Gastrocnemius medialis (tissue), 4 donors: ENCODE results near the gene CBY1.

Experiments
- POLR2A ChIP-seq, 2 donors: fragments of 450-650 bp; IDR thresholded peaks; one replicate each; pipeline ENCODE4 v1.6.1; 2017; ENCODE audit warnings: antibody characterized with exemption in 2 of 2, mild to moderate bottlenecking in 2 of 2, moderate library complexity in 2 of 2
- TF ChIP-seq, protein P1 (sequence below), 5 experiments: fragments of 450-650 bp in 3 of 5; fragments of 200-600 bp in 2 of 5; sonication (generic) in 2 of 5; IDR thresholded peaks in 4 of 5; conservative IDR thresholded peaks in 1 of 5; 1 replicate in 4 of 5; 2 replicates in 1 of 5; pipeline ENCODE4 v1.5.1; 2016 to 2019; ENCODE audit warnings: antibody characterized with exemption in 5 of 5, mild to moderate bottlenecking in 3 of 5, moderate library complexity in 3 of 5

DNA sequence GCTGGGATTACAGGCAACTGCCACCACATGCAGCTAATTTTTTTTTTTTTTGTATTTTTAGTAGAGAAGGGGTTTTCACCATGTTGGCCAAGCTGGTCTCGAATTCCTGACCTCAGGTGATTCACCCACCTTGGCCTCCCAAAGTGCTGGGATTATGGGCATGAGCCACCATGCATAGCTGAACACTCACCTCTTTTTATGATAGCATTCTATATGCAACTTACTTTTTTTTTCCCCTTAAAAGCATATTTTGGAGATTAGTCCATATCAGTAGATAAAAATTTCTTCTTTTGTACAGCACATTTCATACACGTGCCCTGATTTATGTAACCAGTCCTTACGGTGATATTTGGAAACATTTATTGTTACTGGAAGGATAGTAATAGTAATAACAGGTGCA lies 63.9 kb downstream of the CBY1 start:
- no peak for TF ChIP-seq POLR2A (IDR thresholded peaks at IDR 0.05)
- TF ChIP-seq, protein P1, sequence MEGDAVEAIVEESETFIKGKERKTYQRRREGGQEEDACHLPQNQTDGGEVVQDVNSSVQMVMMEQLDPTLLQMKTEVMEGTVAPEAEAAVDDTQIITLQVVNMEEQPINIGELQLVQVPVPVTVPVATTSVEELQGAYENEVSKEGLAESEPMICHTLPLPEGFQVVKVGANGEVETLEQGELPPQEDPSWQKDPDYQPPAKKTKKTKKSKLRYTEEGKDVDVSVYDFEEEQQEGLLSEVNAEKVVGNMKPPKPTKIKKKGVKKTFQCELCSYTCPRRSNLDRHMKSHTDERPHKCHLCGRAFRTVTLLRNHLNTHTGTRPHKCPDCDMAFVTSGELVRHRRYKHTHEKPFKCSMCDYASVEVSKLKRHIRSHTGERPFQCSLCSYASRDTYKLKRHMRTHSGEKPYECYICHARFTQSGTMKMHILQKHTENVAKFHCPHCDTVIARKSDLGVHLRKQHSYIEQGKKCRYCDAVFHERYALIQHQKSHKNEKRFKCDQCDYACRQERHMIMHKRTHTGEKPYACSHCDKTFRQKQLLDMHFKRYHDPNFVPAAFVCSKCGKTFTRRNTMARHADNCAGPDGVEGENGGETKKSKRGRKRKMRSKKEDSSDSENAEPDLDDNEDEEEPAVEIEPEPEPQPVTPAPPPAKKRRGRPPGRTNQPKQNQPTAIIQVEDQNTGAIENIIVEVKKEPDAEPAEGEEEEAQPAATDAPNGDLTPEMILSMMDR (IDR thresholded peaks at IDR 0.05 in 4 of 5, conservative IDR thresholded peaks at IDR 0.05 in 1 of 5) = no peak
